GM12892 (cell line): ENCODE results near the gene GALNT9.

ENCODE experiments used
- DNase-seq: peaks from one replicate; pipeline ENCODE4 v3.0.0; 2011; ENCODE audit not compliant: insufficient read length
- FAIRE-seq: peaks from 2 replicates; lab custom pipeline; 2011; peaks lifted over from hg19 to GRCh38; lab: Jason Lieb, UNC
- POLR2A ChIP-seq: IDR thresholded peaks from 2 replicates; pipeline ENCODE4 v1.6.1; 2011; ENCODE audit warnings: low read depth, low read length, control low read depth
- POLR2AphosphoS5 ChIP-seq: IDR thresholded peaks from 2 replicates; pipeline ENCODE4 v1.6.1; 2011; ENCODE audit warnings: low read depth, low read length, control low read depth
- TAF1 ChIP-seq: IDR thresholded peaks from 2 replicates; pipeline ENCODE4 v1.6.1; 2011; ENCODE audit warnings: low read depth, mild to moderate bottlenecking, control low read depth, low read length, borderline replicate concordance

Gene GALNT9

GRCh38 chr12:132327336-132328171 is 1.8 kb downstream of the GALNT9 start:
- TF ChIP-seq POLR2AphosphoS5 = no peak
- no peak for TF ChIP-seq TAF1
- no peak for TF ChIP-seq POLR2A
- DNase-seq = no peak
- FAIRE-seq = no peak

DNA sequence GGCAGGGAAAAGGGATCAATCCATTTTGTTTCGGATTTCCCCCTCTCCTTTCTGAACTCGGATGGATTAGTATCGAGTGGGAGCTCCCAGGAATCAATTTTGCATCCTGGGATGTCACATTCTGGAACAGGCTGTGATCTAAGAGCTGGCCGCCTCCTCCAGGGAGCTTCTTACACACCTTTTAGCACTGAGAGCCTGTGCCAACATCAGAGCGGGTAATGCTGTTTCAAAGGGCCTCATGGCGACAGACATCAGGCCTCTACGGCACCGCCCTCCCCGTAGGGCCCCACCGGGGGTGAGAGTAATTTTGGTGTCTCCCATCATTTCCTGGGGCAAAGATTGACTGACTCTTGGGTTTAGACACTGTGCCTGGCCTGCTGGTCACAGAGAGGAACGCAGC is 2.7 kb downstream of the GALNT9 start:
- FAIRE-seq = no peak
- DNase-seq = no peak
- no peak for TF ChIP-seq POLR2A
- TF ChIP-seq POLR2AphosphoS5 = no peak
- TF ChIP-seq TAF1 = no peak

- TF ChIP-seq POLR2AphosphoS5 (no peak), TAF1 (no peak), POLR2A (no peak)
- no peak for DNase-seq
- FAIRE-seq = no peak
Observed at GRCh38 chr12:132325733-132326130, 3.7 kb downstream of the GALNT9 start.

DNA sequence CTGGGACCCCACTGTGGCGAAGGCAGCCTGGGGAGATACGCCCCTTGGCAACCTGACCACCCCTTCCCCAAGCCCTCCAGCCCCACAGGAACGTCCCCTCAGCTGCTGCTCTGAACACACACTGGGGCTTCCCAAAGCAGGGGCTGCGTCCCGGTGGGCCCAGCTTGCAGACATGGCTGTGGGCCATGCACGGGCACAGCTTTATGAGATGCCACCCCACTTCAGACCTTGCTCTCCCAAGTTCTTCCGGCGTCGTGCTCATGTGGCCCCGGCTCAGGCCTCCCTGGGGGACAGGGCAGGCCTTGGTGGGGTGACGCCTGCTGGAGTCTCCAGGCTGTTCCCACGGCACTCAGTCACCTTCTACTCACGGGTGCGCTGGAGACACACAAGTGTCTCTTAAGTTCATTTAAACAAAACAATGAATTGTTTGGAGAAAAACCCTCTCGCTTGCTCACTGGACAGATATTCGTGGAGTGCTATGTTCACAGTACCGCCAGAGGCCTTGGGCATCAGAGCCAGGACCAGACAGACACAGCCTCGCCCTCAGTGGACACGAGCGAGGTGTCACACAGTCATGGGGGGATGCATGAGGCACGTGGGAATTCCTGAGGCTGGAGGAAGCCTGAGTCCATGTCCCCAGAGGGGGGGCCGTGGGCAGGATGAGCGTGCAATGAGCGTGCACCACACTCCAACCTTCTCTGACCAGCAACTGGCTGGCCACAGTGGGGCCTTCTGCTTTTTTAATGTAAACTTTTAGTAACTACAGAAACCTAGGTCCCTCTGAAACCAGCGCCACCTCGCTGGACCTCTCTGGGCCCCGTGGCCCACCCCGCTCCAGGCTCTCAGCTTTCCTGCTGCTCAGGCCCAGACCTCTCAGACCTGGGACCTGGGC is 4.3 kb downstream of the GALNT9 start:
- FAIRE-seq (no peak), DNase-seq (no peak)
- TF ChIP-seq POLR2AphosphoS5 (no peak), TAF1 (no peak), POLR2A (no peak)

DNA sequence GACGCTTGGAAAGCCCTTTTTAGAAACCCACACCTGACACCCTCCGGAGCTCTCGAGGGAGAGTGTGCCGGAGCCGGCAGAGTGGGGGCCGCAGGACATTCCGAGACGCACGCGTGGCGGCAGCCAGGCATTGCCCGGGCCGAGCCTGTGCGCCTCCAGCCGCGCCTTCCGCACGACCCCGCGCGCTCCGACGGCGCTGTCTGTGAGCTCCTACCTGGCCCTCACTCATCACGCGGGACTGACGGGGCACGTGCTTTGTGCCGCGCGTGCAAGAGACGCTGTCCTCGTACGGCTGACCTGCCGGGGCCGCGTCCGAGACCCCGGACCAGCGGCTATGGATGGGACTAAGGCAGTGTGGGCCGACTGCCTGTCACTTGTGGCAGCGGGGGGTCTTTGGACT is 5.2 kb downstream of the GALNT9 start:
- FAIRE-seq (no peak), DNase-seq (no peak)
- no peak for TF ChIP-seq POLR2A

DNA sequence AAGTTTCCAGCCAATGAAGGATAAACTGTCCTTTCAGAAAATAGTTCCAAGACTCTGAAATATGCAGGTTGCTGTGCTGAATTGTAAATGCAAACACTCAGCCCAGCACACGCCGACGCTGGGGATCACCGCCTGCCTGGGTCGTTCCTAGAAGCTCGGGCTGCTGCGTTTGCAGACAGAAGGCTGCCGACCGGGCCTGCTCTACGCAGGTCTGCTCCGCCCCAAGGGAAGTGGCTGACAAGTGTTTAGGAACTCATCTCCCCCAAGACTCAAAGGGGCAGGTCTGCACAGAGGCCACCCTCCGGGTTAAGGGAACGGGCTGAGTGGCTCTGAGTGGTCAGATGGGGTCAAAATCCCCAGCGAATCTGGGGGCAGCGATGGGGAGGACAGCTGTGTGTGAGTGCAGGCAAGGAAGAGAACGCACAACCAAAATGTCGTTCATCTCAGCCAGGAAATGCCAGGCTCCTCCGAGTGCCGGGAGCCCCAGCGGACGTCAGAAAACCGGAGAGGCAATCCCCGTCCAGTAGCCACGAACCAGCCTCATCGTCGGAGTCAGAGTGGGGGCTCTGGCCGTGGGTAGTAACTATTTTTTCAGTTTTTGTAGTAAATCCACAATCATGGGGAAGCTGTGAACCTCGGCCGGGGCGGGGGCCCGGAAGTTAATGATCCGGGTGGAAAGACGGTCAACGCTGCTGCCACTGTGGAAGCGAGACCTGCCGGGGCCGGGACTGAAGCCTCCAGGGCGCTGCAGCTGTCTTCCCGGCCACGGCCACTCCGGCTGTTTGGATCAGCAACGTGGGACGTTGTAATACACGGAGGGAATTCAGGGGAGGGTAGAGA is 6.0 kb downstream of the GALNT9 start:
- DNase-seq (no peak), FAIRE-seq (no peak)
- TF ChIP-seq POLR2AphosphoS5 (no peak), POLR2A (no peak), TAF1 (no peak)

DNA sequence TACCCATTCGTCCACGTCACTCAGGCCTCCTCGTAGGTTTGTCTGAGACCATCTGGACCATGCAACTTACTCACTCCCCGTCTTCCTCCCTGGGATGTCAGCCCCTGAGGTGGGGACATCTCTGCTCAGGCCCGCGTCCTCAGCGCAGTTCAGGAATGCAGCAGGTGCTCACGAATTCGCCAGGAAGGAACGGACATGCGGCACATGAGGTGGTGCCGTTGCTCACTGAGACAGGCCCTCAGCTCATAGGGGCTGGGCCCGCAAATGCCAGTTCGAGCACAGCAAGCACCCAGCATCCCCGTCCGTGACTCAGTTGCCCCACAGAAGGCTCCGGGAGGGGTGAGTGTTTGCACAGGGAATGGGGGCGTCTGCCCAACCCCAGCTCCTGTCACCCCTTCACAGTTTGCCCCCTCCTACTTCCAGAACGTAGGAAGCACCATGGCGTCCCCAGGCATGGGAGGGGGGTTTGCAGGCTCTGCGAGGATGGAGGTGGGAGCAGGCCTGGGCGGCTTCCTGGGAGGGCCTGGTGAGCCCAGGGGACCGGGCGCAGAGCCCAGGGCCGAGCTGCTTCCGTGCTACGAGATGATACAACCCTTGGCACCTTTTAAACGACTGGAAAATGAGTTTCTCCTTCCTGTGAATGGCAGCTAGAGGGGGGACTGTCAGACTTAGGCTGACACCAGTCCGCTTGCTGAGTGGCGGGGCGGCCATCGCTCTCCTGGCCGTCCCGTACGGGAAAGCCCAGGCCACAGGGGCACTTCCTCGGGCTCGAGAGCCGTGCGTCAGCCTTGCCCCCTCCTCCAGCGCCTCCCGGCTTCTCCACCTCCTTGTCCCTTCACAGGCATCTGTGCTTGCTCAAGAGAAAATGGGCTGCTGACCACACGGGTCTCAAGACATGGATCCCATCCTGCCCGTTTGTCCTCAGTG is 6.9 kb downstream of the GALNT9 start:
- no peak for DNase-seq
- FAIRE-seq = no peak

GRCh38 chr12:132321321-132322118 is 7.9 kb downstream of the GALNT9 start:
- DNase-seq = no peak
- TF ChIP-seq POLR2A (no peak), POLR2AphosphoS5 (no peak), TAF1 (no peak)
- FAIRE-seq = no peak

More for the DNA sequence above, 6.9 kb downstream of the GALNT9 start:
- TF ChIP-seq POLR2A (no peak), TAF1 (no peak), POLR2AphosphoS5 (no peak)

GRCh38 chr12:132320767-132321211 is 8.6 kb downstream of the GALNT9 start:
- no peak for FAIRE-seq
- no peak for DNase-seq

DNA sequence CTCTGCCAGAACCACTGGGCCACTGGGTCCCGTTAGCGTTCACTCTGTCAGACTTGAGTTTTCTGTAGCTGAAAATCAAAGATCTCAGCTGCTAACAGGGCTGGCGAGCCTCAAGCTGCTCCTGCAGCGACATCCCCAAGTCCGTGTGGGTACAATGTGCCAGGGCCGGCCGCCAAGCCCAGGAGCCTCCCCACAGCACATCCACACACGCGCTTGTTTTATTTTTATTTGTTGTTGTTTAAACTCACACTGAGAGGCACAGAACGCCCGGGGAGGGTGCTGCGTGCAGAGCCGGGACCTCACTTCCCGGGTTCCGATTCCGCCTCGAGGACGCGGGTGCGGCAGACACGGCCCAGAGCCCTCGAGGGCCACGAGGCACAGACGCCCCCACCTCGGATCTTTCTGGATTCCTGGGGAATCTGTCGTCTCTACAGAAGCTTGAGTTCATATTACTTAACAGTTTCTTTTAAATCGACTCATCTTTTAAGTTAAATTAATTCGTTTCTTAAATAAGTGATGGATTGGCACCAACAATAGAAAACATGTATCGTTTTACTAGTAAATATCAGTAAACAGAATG is 9.3 kb downstream of the GALNT9 start:
- DNase-seq = no peak
- TF ChIP-seq POLR2A (no peak), POLR2AphosphoS5 (no peak), TAF1 (no peak)
- FAIRE-seq = no peak

More at GRCh38 chr12:132320767-132321211, 8.6 kb downstream of the GALNT9 start:
- TF ChIP-seq POLR2A = no peak
- no peak for TF ChIP-seq POLR2AphosphoS5
- TF ChIP-seq TAF1 = no peak
